ENCODE data around the gene AKR1D1.
"Not testable (repeated sequence)": the region's sequence is repeated elsewhere in the genome, so short reads cannot be mapped to it uniquely, and the experiment has no call there.

AKR1D1 gene, protein sequence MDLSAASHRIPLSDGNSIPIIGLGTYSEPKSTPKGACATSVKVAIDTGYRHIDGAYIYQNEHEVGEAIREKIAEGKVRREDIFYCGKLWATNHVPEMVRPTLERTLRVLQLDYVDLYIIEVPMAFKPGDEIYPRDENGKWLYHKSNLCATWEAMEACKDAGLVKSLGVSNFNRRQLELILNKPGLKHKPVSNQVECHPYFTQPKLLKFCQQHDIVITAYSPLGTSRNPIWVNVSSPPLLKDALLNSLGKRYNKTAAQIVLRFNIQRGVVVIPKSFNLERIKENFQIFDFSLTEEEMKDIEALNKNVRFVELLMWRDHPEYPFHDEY

DNA sequence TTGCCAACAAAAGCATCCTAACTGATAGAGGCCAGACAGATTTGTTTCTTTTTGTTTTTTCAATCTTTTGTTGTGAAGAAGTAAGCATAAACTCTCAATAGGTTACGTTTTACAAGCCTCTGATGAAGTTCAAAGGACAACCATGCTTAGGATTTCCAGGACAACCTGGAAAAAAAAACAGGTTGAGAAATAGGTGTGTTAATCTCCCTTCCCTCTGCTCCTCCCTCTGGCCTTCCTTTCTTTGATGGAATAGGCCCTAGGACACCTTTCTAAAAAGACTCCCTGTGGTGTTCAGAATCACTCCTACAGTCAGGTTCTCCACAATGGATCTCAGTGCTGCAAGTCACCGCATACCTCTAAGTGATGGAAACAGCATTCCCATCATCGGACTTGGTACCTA is at the start of gene AKR1D1:
Gene AKR1D1, plus strand, starts transcription at position 264 of the 400 bp plus-strand sequence. Its CDS starts 60 bp downstream, at position 324.
- no peak for DNase-seq

DNA sequence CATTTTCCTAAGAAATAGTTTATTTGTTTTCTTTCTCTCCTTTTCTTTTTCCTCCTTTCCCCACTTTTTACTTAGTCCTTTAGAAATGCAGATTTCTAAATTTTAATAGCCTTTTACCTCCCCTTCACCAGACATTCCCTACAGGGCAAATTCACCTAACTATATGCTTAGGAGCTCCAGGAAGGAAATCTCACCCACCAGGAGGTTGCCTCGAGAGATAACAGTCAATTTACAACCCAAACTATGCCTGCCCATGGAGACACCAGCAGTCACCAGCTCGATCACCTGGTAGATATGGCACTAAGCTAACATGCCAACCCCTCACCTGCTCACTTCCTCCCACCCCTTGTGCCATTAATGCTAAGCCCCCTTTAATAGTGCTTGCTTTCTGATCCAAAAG is 49.2 kb upstream of the AKR1D1 start:
- no peak for DNase-seq

DNA sequence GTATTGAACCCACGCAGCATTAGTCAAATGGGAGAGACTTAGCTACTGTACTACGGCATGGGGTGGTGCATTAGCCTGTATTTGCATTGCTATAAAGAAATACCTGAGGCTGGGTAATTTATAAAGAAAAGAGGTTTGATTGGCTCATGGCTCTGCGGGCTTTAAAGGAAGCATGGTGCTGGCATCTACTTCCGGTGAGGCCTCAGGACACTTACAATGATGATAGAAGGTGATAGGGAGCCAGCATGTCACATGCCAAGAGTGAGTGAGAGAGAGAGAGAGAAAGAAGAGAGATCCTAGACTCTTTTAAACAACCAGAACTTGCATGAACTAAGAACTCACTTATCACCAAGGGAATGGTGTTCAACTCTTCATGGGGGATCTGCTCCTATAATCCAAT is 47.1 kb upstream of the AKR1D1 start:
- DNase-seq, result no peak

DNA sequence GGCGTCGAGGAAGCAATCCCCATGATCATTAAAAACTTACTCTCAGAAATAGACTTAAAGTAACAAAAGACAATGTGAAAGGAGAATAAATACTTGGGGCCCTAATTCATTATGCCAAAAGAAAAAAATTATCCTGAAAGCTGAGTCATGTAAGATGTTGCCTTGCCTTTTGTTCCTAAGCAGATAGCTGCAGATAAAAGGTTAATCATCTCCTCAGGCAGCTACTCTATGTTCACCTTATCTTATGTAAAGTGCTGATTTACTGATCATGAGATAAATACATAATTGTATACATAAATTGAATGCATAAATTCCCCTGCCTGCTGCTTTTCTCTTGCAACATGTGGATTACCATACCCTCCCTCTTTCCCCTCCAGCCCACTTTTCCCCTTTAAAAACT is 46.3 kb upstream of the AKR1D1 start:
- DNase-seq, result no peak

DNA sequence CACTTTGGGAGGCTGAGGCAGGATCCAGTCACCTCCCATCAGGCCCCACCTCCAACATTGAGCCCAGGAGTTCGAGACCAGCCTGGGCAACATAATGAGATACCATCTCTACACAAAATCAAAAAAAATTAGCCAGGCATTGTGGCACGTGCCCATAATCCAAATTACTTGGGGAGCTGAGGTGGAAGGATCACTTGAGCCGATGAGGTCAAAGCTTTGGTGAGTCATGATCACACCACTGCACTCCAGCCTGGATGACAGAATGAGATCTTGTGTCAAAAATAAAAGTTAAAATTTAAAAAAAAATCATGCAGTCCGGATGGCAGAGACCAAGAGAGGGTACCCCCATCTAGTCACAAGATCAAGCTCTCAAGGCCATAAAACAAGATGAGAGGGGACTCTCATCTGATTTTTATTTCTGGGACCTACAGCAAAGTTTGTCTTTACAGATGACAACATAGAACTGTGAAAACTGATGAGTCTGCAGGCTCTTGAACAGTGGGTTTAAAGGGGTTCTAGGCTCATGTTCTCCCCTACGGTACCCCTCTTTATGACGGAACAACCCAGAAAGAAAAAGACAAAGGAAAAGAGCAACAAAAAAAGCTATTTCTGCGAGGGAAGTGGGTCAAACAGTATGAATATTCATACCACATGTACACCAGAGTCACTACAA is 45.4 kb upstream of the AKR1D1 start:
- DNase-seq, result peak; percentile 32

DNA sequence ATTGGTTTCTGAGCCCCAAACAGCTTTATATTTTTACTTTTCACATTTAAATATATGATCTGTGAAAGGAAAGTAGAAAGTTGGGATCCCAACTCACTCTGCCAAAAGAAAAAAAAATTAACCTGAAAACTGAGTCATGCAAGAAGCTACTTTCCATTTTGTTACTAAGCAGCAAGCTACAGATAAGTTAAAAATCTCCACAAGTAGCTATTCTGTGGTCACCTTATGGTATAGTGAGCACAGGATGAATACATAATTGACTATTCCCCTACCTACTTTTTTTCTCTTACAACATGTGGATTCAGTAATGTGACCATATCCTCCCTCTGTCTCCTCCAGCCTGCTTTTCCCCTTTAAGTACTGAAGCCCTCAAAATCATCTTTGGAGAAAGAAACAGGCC is 44.1 kb upstream of the AKR1D1 start:
- no peak for DNase-seq

DNA sequence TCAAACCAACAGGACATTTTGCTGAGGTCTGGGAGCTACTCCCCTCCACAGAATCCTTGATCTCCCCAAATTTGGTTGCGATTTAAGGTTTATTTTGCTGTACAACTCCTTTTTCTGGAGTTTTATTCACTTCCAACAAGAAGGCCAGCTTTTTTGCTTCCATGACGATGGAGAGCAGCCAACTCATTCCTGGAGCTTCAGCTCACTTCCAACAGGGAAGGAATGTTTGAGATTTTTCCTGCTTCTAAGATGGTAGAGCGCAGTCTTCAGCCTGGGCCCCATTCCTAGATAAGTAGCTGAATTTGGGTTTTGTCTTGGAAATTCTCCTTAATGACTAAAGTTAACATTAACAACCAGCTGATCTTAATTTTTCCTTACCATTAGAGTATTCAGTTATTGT is 43.5 kb upstream of the AKR1D1 start:
- no peak for DNase-seq

DNA sequence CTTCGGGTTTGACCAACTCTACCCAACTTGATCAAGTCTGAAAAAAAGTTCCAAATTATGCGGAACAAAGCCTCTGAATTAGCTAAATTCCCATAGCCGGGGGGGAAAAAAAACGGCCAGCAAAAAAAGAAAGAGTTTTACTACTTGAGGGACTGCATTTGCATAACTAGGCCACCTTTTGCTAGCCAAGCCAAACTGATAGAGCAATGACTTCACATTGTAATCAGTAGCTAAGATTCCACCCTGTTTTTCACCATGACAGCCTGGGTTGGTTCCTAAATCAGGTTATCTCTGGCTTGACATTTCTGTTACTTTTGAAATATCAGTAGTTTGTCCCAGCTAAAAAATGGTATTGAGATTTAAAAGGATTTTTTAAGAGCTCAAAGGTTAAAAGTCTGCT is 43.0 kb upstream of the AKR1D1 start:
- no peak for DNase-seq

DNA sequence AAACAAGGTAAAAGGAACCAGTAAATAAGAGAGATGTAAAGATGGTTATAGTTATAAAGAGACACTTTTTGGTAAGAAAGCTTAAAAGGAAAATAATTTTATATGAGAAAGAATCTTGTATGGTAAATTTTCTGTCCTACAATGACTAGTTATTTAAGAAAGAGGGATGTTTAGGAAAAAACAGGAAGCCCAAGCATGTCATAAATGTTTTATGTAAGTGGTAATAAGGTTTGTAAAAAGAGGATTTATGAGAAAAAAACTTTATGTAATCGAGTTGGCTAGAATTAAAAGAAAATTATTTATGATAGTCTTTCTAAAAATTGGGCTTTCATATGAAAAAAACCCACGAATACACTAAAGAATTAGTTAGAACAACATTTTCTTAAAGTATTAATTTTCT is 40.1 kb upstream of the AKR1D1 start:
- DNase-seq, result no peak

DNA sequence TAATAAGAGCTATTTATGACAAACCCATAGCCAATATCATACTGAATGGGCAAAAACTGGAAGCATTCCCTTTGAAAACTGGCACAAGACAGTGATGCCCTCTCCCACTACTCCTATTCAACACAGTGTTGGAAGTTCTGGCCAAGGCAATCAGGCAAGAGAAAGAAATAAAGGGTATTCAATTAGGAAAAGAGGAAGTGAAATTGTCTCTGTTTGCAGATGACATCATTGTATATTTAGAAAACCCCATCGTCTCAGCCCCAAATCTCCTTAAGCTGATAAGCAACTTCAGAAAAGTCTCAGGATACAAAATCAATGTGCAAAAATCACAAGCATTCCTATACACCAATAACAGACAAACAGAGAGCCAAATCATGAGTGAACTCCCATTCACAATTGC is 36.2 kb upstream of the AKR1D1 start:
- DNase-seq, result not testable (repeated sequence)

DNA sequence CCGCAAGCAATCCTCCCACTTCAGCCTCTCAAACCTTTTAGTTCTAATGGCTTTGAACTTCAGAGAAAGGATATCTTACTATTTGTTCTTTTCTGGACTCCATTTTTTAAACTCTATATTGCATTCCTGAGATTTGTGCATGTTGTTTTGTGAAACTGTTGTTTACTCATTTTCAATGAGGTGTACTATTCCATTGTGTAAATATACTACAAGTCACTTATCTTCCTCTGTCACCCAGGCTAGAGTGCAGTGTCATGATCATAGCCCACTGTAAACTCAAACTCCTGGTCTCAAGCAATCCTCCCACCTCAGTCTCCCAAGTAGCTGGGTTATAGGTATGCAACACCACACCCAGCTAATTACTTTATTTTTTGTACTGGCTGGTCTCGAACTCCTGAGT is 31.4 kb upstream of the AKR1D1 start:
- no peak for DNase-seq

DNA sequence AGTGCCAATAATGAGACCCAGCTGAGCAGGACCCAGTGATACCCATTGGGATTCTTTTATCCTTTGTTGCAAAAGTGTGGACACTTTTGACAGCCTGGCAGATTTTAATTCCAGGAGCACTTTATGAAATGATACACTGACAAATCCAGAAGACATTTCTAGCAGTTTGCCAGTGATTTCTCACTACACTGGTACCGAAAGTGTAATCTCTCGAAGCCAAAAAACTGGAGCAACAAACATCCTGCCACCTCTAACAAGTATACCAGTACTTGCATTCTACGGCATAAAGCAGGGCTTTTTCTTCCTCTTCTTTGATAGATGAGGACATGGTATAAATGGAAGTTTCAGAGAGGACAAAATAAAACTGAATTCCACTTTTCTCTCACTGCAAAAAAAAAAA is 28.4 kb upstream of the AKR1D1 start:
- no peak for DNase-seq

DNA sequence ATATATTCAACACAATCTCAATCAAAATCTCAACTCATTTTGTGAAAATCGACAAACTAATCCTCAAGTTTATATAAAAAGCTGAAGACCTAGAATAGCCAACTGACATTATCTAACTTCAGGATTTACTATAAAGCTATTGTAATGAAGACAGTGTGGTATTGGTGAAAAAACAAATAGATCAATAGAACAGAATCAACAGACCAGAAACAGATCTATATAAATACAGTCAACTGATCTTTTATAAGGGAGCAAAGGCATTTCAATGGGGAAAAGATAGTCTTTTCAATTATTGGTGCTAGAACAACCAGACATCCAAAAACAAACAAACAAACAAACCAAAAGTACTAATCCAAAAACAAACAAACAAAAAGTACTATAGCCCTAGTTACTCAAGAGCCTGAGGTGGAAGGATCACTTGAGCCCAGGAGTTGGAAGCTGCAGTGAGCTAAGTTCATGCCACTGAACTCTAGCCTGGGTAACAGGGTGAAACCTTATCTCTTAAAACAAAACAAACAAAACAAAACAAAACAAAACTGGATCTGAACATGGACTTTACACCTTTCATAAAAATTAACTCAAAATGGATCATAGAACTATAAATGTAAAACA is 26.6 kb upstream of the AKR1D1 start:
- no peak for DNase-seq

DNA sequence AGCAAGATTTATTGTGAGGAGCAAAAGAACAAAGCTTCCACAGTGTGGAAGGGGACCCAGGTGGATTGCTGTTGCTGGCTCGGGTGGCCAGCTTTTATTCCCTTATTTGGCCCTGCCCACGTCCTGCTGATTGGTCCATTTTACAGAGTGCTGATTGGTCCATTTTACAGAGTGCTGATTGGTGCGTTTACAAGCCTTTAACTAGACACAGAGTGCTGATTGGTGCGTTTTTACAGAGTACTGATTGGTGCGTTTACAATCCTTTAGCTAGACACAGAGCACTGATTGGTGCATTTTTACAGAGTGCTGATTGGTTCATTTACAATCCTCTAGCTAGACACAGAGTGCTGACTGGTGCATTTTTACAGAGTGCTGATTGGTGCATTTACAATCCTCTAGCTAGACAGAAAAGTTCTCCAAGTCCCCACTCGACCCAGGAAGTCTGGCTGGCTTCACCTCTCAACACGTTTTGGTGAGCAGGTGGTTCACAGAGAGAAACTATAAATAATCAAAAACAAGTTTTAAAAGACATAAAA is 24.5 kb upstream of the AKR1D1 start:
- not testable (repeated sequence) for DNase-seq

DNA sequence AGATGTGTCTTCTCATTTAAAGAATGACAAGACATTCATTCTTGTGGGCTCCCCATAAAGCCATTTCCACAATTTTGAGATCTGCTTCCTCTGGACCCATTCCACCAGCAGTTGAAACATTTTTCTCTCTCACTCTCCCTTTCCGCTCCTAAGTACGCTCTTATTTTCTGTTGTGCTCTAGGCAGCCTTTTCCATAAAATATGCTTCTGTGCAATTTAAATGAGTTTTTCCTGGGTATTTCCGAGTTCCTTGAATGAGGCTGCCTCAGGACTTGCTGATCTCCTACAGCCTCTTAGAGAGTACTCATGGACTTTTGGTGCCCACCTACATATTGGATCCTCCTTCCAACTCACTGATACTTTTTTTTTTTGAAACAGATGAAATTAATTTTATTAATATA is 23.6 kb upstream of the AKR1D1 start:
- no peak for DNase-seq

DNA sequence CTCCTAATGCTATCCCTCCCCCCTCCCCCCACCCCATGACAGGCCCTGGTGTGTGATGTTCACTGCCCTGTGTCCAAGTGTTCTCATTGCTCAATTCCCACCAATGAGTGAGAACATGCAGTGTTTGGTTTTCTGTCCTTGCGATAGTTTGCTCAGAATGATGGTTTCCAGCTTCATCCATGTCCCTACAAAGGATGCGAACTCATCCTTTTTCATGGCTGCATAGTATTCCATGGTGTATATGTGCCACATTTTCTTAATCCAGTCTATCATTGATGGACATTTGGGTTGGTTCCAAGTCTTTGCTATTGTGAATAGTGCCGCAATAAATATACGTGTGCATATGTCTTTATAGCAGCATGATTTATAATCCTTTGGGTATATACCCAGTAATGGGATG is 20.6 kb upstream of the AKR1D1 start:
- not testable (repeated sequence) for DNase-seq

DNA sequence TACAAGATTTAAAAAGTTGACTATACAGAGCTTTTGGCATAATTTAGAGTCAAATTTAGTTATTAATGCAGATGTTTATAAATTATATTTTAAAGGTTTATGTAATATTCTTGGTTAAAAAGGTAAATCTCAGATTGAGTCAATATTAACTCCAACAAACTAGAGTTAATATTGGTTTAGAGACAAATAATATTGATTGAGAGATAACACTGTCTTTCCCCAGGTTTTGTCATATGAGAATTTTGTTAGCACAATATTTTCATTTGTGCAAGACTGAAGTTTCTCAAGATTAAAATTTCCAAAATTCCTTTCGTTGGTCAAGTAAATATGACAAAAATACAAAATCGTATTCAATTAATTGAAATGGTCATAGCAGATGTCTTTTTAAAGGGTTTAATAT is 12.9 kb upstream of the AKR1D1 start:
- DNase-seq, result no peak

DNA sequence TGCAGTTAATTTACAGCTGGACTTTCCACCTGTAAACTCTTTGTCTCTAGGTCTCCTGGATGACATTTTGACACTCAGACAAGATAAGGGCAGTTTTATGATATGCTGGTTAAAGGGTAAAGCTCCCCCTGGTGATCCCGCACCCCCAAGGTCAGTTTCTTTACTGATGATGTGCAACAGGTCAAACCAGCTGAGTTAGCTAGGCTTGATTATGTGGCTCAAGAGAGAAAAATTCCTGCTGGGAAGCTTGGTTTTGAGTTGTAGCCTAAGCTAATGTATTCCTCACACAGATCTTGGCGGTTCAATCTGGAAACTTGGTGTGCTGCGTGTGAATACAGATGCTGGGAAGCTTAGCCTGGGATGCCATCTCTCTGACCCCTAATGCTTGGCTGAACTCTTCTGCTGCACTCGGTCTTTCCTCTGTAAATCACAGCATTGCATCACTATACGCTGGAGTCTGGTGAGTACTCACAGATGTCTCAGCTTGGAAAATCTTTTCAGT is 11.4 kb upstream of the AKR1D1 start:
- DNase-seq, result peak; percentile 36

DNA sequence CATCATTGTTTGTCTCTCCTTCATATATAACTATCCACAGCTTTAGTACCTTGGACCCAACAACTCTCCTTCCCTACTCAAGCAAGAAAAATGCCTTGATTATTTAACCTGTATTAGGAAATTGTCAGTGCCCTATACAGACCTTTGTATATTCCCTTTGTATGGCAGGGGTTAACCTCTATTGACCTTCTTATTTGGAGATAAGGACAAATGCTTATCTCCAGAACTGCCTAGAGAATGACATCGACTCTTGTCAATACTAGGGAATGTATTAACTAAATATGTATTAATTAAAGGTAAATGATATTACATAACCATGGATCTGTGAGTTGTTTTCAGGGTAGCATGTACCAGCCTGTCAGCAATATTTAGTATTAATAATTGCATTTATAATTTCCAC is 10.4 kb upstream of the AKR1D1 start:
- no peak for DNase-seq

DNA sequence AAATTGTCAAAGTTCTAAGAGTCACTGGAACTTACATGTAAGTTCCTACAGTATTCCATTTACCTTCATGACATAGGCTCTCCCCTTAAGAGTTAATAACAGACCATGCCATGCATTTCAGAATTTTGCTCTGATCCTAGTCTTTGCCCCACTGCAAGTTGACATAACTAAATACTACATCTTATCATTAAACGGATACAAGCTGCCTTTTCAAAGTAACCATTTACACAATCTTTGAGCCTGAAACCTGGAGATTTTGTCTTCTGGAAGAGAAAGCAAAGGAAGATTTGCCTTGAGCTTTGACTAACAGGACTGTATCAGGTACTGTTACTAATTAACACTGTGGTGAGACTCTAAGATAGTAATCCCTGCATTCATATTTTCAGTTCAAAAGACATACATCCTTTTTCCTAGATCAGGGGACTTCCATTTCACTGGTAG is 9.3 kb upstream of the AKR1D1 start:
- no peak for DNase-seq

DNA sequence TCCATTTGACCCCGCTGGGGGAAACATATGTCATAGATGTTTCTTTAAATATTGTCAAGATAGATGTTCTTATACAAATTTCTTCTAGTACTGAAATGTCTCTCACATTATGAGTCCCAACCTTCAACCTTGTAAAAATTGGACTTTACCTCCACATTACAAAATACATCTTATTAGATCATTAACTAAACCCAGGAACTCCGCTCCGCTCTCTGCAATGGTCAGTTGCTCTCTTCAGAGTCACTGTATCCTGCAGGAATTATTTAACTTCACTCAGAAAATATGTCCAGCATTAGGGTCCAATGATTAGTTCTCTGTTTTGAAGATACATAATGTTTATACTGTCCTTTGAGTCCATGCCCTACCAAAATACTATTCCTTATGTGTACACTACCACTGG is 8.5 kb upstream of the AKR1D1 start:
- DNase-seq, result no peak

DNA sequence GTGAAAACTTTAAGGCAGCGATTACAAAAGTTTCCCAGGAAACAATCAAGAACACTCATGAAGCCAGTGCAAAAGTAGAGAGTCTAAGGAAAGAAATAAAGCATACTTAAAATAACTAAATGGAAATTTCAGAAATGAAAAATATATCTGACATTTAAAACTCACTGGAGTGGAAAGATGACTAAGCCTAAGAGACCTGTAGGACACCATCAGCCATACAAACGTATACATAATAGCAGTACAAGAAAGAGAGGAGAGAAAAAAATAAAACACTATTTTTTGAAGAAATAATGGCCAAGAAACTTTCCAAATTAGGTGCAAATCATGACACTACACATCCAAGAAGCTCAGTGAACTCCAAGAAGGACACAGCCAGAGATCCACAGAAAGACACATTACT is 5.4 kb upstream of the AKR1D1 start:
- no peak for DNase-seq

DNA sequence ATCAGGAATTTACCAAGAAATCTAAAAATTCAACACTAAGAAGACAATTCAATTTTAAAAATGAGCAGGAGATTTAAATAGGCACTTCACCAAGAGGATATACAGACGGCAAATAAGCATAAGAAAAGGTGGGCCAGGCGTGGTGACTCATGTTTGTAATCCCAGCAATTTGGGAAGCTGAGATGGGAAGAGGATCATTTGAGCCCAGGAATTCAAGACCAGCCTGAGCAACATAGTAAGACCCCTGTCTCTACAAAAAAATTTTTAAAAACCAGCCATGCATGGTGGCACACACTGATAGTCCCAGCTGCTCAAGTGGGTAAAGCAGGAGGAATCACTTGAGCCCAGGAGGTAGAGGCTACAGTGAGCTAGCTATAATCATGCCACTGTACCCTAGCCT is 3.5 kb upstream of the AKR1D1 start:
- DNase-seq, result no peak

DNA sequence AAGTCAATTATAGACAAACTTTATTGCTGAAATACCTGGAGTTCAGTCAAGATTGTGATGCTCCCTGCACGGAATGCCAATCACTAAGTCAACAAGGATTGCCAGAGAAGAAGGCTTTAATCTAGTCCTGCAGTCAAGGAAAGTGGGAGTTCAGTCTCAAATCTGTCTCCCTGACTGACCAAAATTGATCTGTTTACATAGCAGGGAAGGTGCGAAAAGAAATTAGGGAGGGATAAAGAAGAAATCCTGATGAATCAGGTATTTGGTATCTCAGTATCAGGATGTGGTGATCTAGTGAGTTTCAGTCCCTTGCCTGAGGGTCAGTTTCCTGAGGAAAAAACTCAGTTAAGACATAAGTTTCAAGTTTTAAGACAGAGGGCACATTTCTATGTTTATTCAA is 2.1 kb upstream of the AKR1D1 start:
- DNase-seq, result no peak
